Smooth muscle cell (in vitro differentiated cells): ENCODE measurements around the gene ANKRD63. TPM values are rescaled to one million over a fixed set of nuclear protein-coding genes. Genes with fewer than 3 reads are reported as not detected.

Experiments
- DNase-seq: peaks from one replicate; lab custom pipeline; 2025; ENCODE audit not compliant: unreplicated experiment; lab: John Stamatoyannopoulos, UW
- H2AFZ ChIP-seq: fragments of 200-600 bp; sonication (generic); 2 replicates; pipeline ENCODE4 v1.6.0; 2016; ENCODE audit warnings: antibody characterized with exemption, low read depth, mild to moderate bottlenecking
- H3F3A ChIP-seq: fragments of 200-600 bp; sonication (generic); 2 replicates; pipeline ENCODE4 v1.6.0; 2017; ENCODE audit warnings: antibody characterized with exemption, low read depth
- H3K27ac ChIP-seq: fragments of 200-600 bp; sonication (generic); 2 replicates; pipeline ENCODE4 v1.5.1; 2016; ENCODE audit warnings: low read depth, mild to moderate bottlenecking
- H3K27me3 ChIP-seq: fragments of 200-600 bp; sonication (generic); 2 replicates; pipeline ENCODE4 v1.6.1; 2016; ENCODE audit warnings: low read depth, mild to moderate bottlenecking
- H3K36me3 ChIP-seq: fragments of 200-600 bp; sonication (generic); 2 replicates; pipeline ENCODE4 v1.5.1; 2016; ENCODE audit warnings: low read depth
- H3K4me1 ChIP-seq: fragments of 200-600 bp; sonication (generic); 2 replicates; pipeline ENCODE4 v1.5.1; 2016; ENCODE audit warnings: low read depth
- H3K4me2 ChIP-seq: fragments of 200-600 bp; sonication (generic); 2 replicates; pipeline ENCODE4 v1.6.0; 2016; ENCODE audit warnings: mild to moderate bottlenecking
- H3K4me3 ChIP-seq: fragments of 200-600 bp; sonication (generic); 2 replicates; pipeline ENCODE4 v1.5.1; 2016; ENCODE audit warnings: mild to moderate bottlenecking
- H3K79me2 ChIP-seq: fragments of 200-600 bp; sonication (generic); 2 replicates; pipeline ENCODE4 v1.6.0; 2016; ENCODE audit warnings: low read depth, mild to moderate bottlenecking
- H3K9ac ChIP-seq: fragments of 200-600 bp; sonication (generic); 2 replicates; pipeline ENCODE4 v1.6.0; 2016; ENCODE audit warnings: low read depth
- H3K9me3 ChIP-seq: fragments of 200-600 bp; sonication (generic); replicated peaks from 2 replicates; pipeline ENCODE4 v1.5.1; 2016; ENCODE audit warnings: low read depth
- H4K20me1 ChIP-seq: fragments of 200-600 bp; sonication (generic); 2 replicates; pipeline ENCODE4 v1.6.0; 2016; ENCODE audit warnings: low read depth
- WGBS: methylation state at CpG from one replicate; pipeline ENCODE4 v1.1.7; 2016; ENCODE audit warnings: low lambda C conversion rate; 5-methylcytosine and 5-hydroxymethylcytosine counted together
- polyA plus RNA-seq: library from polyadenylated mRNA; unstranded; fragments of >200 nt; fragmentation: Nextera tagmentation; extraction: Ambion mirVana; gene quantifications from 2 replicates; pipeline ENCODE4 v1.2.1, GENCODE V29; 2016
- total RNA-seq: library from RNA; depleted of rRNA; stranded (reverse); fragments of >200 nt; gene quantifications from 2 replicates; pipeline ENCODE4 v1.2.3, GENCODE V29; 2014
- TF ChIP-seq, protein P1 (sequence below): fragments of 200-600 bp; sonication (generic); IDR thresholded peaks from 2 replicates; pipeline ENCODE4 v1.5.1; 2017; ENCODE audit warnings: borderline replicate concordance, mild to moderate bottlenecking, antibody characterized with exemption; ENCODE audit not compliant: insufficient read depth, poor library complexity, severe bottlenecking

The ANKRD63 gene
- total and polyA plus RNA-seq, 2 experiments from 2014 or later, result not detected

DNA sequence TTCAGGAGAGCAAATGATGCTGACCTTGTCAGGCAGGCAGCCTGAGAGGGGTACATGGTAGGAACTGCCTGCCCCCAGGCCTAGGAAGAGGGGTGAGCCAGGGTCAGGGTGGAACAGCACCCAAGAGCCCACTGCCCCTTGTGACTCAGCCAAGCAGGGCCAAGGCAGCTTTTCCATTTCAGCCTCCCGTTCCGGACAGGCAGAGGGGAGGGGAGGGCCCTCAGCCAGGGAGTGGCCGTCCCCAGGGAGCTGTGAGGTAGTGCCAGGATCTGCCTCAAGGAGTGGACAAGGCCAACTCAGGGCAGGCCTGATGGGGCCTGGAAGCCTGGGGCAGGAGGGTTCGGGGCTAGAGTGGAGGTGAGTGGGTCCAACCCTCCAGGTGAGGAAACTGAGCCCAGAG lies 5.1 kb upstream of the ANKRD63 start:
- Histone ChIP-seq H3K9me3 (no peaks in the 10 kb centered on the region), H3K36me3 (no peaks in the 10 kb centered on the region), H3K27ac (no peak overlapping the region), H3F3A (peaks cover 18% of the 10 kb centered on the region), H3K79me2 (no peaks in the 10 kb centered on the region), H3K9ac (no peak overlapping the region), H3K4me2 (no peak overlapping the region), H4K20me1 (no peaks in the 10 kb centered on the region), H3K27me3 (peaks cover 53% of the 10 kb centered on the region), H3K4me3 (no peak overlapping the region), H2AFZ (no peak overlapping the region), H3K4me1 (peaks cover 18% of the 10 kb centered on the region)
- WGBS, result 73% methylated on average over 4 of the region's 4 CpGs
- no peak for DNase-seq
- TF ChIP-seq, protein P1, sequence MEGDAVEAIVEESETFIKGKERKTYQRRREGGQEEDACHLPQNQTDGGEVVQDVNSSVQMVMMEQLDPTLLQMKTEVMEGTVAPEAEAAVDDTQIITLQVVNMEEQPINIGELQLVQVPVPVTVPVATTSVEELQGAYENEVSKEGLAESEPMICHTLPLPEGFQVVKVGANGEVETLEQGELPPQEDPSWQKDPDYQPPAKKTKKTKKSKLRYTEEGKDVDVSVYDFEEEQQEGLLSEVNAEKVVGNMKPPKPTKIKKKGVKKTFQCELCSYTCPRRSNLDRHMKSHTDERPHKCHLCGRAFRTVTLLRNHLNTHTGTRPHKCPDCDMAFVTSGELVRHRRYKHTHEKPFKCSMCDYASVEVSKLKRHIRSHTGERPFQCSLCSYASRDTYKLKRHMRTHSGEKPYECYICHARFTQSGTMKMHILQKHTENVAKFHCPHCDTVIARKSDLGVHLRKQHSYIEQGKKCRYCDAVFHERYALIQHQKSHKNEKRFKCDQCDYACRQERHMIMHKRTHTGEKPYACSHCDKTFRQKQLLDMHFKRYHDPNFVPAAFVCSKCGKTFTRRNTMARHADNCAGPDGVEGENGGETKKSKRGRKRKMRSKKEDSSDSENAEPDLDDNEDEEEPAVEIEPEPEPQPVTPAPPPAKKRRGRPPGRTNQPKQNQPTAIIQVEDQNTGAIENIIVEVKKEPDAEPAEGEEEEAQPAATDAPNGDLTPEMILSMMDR, result no peak

DNA sequence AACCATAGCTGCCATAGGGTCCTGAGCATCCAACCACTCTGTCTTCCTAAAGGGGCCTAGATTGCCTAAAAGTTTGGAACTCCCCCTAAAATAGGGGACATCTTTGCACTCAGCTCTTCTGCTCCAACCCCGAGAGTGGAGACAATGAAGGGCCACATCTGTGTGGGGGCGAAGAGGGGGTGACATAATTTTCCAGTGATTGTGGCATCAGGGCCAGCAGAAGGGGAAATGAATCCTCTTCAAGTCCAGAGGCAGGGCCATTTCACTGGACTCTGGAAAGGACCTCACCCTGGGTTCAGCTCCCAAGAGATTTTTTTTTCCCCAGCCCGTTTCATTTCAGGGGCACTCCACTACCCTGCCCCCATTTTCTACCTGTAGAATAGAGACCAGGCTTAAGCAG lies 4.6 kb upstream of the ANKRD63 start:
- Histone ChIP-seq H3K4me2 (no peak overlapping the region), H3K9me3 (no peaks in the 10 kb centered on the region), H4K20me1 (no peaks in the 10 kb centered on the region), H3K27ac (no peak overlapping the region), H3K4me3 (no peak overlapping the region), H3F3A (peaks cover 18% of the 10 kb centered on the region), H3K36me3 (no peaks in the 10 kb centered on the region), H3K27me3 (peaks cover 53% of the 10 kb centered on the region), H3K9ac (no peak overlapping the region), H2AFZ (no peak overlapping the region), H3K4me1 (peaks cover 22% of the 10 kb centered on the region), H3K79me2 (no peaks in the 10 kb centered on the region)
- DNase-seq, result no peak
- TF ChIP-seq, protein P1, result no peak
- whole genome bisulfite sequencing, result 95% methylated on average over 3 of the region's 3 CpGs

DNA sequence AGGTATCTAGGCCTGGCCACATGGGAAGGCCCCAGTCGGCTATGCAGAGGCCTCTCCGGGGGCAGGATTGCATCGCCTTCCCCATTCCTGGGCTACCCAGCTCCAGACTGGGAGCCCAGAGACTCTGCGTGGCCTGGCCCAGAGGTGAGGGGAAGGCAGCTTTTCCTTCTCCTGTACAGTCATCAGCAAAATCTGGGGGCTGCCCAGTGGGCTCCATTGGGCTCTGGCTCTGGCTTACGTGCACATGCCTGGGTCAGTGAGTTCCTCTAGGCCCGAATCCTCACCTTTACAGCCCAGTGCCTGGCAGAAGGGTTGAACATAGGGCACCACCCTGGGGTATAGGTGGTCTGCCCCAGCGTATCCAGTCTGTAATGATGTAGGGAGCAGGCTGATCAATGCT lies 3.9 kb upstream of the ANKRD63 start:
- no peak for DNase-seq
- Histone ChIP-seq H3K9ac (no peak overlapping the region), H3K27ac (no peak overlapping the region), H3K36me3 (no peaks in the 10 kb centered on the region), H3K27me3 (peaks cover 53% of the 10 kb centered on the region), H3K4me1 (peaks cover 27% of the 10 kb centered on the region), H3K79me2 (no peaks in the 10 kb centered on the region), H3K4me3 (no peak overlapping the region), H2AFZ (no peak overlapping the region), H3K9me3 (no peaks in the 10 kb centered on the region), H3F3A (peaks cover 18% of the 10 kb centered on the region), H4K20me1 (no peaks in the 10 kb centered on the region), H3K4me2 (no peak overlapping the region)
- WGBS, result 76% methylated on average over 7 of the region's 7 CpGs
- TF ChIP-seq, protein P1, result no peak

DNA sequence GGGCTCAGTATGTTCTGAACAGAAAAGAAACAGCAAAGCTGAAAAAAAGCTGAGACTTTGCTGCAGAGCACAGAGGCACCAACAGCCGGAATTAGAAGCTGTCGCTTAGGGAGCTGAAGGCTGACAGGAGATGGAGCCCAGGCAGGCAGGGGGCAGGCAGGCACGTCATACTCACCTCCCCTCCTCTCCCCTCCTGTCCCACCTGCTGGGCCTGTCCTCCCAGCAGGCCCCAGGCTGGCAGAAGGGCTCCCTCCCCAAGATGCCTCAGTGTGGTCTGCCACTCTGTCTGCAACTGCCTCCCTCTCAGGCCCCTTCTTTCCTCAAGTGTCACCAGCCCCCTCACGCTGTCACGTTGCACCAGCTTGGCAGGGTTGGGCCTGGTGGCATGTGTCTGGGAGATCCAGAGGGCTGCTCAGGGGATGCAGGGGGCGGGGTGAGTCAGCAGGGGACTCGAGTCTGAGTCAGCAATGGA lies 3.2 kb upstream of the ANKRD63 start:
- H3K4me3 ChIP-seq, result no peak overlapping the region
- no peak for DNase-seq
- peaks cover 18% of the 10 kb centered on the region for H3F3A ChIP-seq
- TF ChIP-seq, protein P1, result no peak
- H3K79me2 ChIP-seq, result no peaks in the 10 kb centered on the region
- no peak overlapping the region for H2AFZ ChIP-seq
- peaks cover 54% of the 10 kb centered on the region for H3K27me3 ChIP-seq
- H3K4me2 ChIP-seq, result peak overlapping the region; percentile 67
- H3K9me3 ChIP-seq, result no peaks in the 10 kb centered on the region
- peaks cover 32% of the 10 kb centered on the region for H3K4me1 ChIP-seq
- 21% methylated on average over 7 of the region's 7 CpGs for WGBS
- no peaks in the 10 kb centered on the region for H4K20me1 ChIP-seq
- no peaks in the 10 kb centered on the region for H3K36me3 ChIP-seq
- H3K27ac ChIP-seq, result no peak overlapping the region
- H3K9ac ChIP-seq, result no peak overlapping the region
